Nephron (organoid): ENCODE measurements around the gene PFDN1.

Source experiments
- H3K27ac Mint-ChIP-seq, 3 experiments: 2 replicates each; pipeline ENCODE4 v1.8.0; 2020; ENCODE audit warnings: mixed read lengths in 3 of 3, mild to moderate bottlenecking in 2 of 3, moderate library complexity in 1 of 3
- H3K27me3 Mint-ChIP-seq: 2 replicates; pipeline ENCODE4 v1.8.0; 2021; ENCODE audit warnings: low read depth, mild to moderate bottlenecking, moderate library complexity, mixed read lengths
- H3K36me3 Mint-ChIP-seq: 2 replicates; pipeline ENCODE4 v1.8.0; 2020; ENCODE audit warnings: low read depth, mixed read lengths
- H3K4me1 Mint-ChIP-seq: 2 replicates; pipeline ENCODE4 v1.8.0; 2020; ENCODE audit warnings: mixed read lengths
- H3K4me3 Mint-ChIP-seq, 3 experiments: 2 replicates each; pipeline ENCODE4 v1.8.0; 2020; ENCODE audit warnings: mild to moderate bottlenecking in 3 of 3, mixed read lengths in 3 of 3, moderate library complexity in 2 of 3
- H3K9me3 Mint-ChIP-seq: 2 replicates; pipeline ENCODE4 v1.8.0; 2020; ENCODE audit warnings: mixed read lengths
- CTCF ChIP-seq, 3 experiments: fragments of 200-600 bp; sonication (generic); IDR thresholded peaks; one replicate each; pipeline ENCODE4 v1.5.0; 2021; ENCODE audit warnings: antibody characterized with exemption in 3 of 3; ENCODE audit not compliant: unreplicated experiment in 3 of 3

PFDN1 gene

GRCh38 chr5:140298183-140298601 lies 4.7 kb downstream of the PFDN1 start:
- Mint-ChIP-seq H3K27me3 (no peaks in the 10 kb centered on the region), H3K4me3 (peak overlapping the region in 2 of 3 experiments; percentile 1 to 24), H3K36me3 (peaks cover 21% of the 10 kb centered on the region), H3K4me1 (peaks cover 70% of the 10 kb centered on the region), H3K9me3 (no peaks in the 10 kb centered on the region), H3K27ac (peak overlapping the region in 2 of 3 experiments; percentile 26 to 62)
- no peak for TF ChIP-seq CTCF (IDR thresholded peaks at IDR 0.05; ENCODE audit: unreplicated experiment in 3 of 3)

GRCh38 chr5:140297283-140297682 lies 5.6 kb downstream of the PFDN1 start:
- no peak for TF ChIP-seq CTCF (IDR thresholded peaks at IDR 0.05; ENCODE audit: unreplicated experiment in 3 of 3)
- Mint-ChIP-seq H3K4me1 (peaks cover 66% of the 10 kb centered on the region), H3K36me3 (peaks cover 21% of the 10 kb centered on the region), H3K27me3 (no peaks in the 10 kb centered on the region), H3K4me3 (no peak overlapping the region), H3K27ac (no peak overlapping the region), H3K9me3 (no peaks in the 10 kb centered on the region)

GRCh38 chr5:140296289-140296688 lies 6.6 kb downstream of the PFDN1 start:
- H3K27me3 Mint-ChIP-seq = no peaks in the 10 kb centered on the region
- no peaks in the 10 kb centered on the region for H3K9me3 Mint-ChIP-seq
- H3K4me3 Mint-ChIP-seq = no peak overlapping the region
- H3K4me1 Mint-ChIP-seq = peaks cover 62% of the 10 kb centered on the region
- TF ChIP-seq CTCF (IDR thresholded peaks at IDR 0.05; ENCODE audit: unreplicated experiment in 3 of 3) = no peak
- peak overlapping the region in 1 of 3 experiments; percentile 24 for H3K27ac Mint-ChIP-seq
- peaks cover 21% of the 10 kb centered on the region for H3K36me3 Mint-ChIP-seq

GRCh38 chr5:140295414-140295813 lies 7.5 kb downstream of the PFDN1 start:
- Mint-ChIP-seq H3K9me3 (no peaks in the 10 kb centered on the region), H3K27me3 (no peaks in the 10 kb centered on the region), H3K36me3 (peaks cover 20% of the 10 kb centered on the region), H3K4me3 (no peak overlapping the region), H3K27ac (peak overlapping the region; percentile 44 to 66 (median 61)), H3K4me1 (peaks cover 57% of the 10 kb centered on the region)
- TF ChIP-seq CTCF (IDR thresholded peaks at IDR 0.05; ENCODE audit: unreplicated experiment in 3 of 3) = no peak

- no peak overlapping the region for H3K27ac Mint-ChIP-seq
- TF ChIP-seq CTCF (IDR thresholded peaks at IDR 0.05; ENCODE audit: unreplicated experiment in 3 of 3) = no peak
These were observed 8.1 kb downstream of the PFDN1 start for GRCh38 chr5:140294753-140295152.

GRCh38 chr5:140293849-140294100 lies 9.1 kb downstream of the PFDN1 start:
- H3K36me3 Mint-ChIP-seq = peaks cover 11% of the 10 kb centered on the region
- no peak overlapping the region for H3K27ac Mint-ChIP-seq
- no peak overlapping the region for H3K4me3 Mint-ChIP-seq
- no peaks in the 10 kb centered on the region for H3K9me3 Mint-ChIP-seq
- no peak for TF ChIP-seq CTCF (IDR thresholded peaks at IDR 0.05; ENCODE audit: unreplicated experiment in 3 of 3)
- peaks cover 54% of the 10 kb centered on the region for H3K4me1 Mint-ChIP-seq
- H3K27me3 Mint-ChIP-seq = no peaks in the 10 kb centered on the region

More at GRCh38 chr5:140294753-140295152, 8.1 kb downstream of the PFDN1 start:
- Mint-ChIP-seq H3K4me3 (no peak overlapping the region), H3K9me3 (no peaks in the 10 kb centered on the region), H3K27me3 (no peaks in the 10 kb centered on the region), H3K4me1 (peaks cover 54% of the 10 kb centered on the region), H3K36me3 (peaks cover 16% of the 10 kb centered on the region)
